Measurements from ENCODE around the gene CLIC4.

CLIC4 gene

DNA sequence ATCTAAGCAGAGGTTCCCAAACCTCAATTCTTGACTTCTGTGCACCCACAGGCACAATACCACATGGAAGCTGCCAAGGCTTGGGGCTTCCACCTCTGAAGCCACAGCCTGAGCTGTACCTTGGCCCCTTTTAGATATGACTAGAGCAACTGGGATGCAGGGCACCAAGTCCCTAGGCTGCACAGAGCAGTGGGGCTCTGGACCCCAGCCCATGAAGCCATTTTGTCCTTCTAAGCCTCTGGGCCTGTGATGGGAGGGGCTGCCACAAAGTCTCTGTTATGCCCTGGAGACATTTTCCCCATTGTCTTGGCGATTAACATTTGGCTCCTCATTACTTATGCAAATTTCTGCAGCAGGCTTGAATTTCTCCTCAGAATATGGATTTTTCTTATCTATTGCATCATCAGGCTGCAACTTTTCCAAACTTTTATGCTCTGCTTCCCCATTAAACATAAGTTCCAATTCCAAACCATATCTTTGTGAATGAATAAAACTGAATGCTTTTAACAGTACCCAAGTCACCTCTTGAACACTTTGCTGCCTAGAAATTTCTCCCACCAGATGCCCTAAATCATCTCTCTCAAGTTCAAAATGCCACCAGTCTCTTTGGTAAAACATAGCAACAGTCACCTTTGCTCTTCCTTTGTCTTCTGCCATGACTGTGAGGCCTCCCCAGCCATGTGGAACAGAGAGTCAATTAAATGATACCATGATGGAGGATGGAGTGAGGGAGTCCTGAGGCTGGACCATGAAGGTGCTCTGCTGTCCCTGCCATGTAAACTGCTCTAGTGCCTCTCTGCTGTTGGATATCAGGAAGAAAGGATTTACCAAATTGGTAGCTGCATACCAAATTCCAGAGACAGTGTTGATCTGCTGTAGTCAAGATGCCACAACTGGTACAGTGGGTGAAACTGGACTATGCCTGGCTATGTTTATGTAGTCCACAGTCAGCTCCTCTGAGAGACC is 147.2 kb downstream of the CLIC4 start:
- ChIA-PET CTCF (no interaction called here), POLR2A (no interaction called here)
- no peak overlapping the region for H3K4me3 ChIP-seq (ENCODE audit: low read depth, low read length)
- TF ChIP-seq CTCF (IDR thresholded peaks at IDR 0.05; ENCODE audit: insufficient read depth, low read length, missing control alignments): no peak
- no peak for DNase-seq (ENCODE audit: low read depth, low spot score)

DNA sequence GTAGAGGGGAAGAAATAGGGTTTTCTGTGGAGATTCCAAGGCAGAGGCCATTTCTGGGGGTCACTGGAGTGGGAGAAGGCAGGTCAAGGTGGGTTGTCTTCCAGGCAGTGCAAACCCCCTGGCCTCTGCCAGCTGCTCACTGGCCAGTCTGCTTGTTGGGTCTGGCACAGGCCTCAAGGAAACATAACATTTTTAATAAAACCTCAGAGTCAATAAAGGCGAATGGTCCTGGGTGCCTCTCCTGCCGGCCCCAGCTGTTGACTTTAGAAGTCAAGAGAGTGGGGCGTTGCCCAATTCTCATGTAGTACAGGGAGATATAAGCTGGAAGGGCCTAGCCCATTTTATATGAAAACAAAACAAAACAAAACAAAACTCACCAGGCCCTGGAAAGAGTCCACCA is 148.2 kb downstream of the CLIC4 start:
- CTCF ChIA-PET: interaction anchor here (1.3 kb wide), 1 partner anchor 18 kb away, joined by 4 read pairs; no protein-coding TSS in a partner anchor
- POLR2A ChIA-PET: no interaction called here
- no peak for DNase-seq (ENCODE audit: low read depth, low spot score)
- no peak overlapping the region for H3K4me3 ChIP-seq (ENCODE audit: low read depth, low read length)
- no peak for TF ChIP-seq CTCF (IDR thresholded peaks at IDR 0.05; ENCODE audit: insufficient read depth, low read length, missing control alignments)
